Activated T-cell treated with anti-CD3 and anti-CD28 coated beads for 48 hours (primary cell): ENCODE measurements around the gene PTPRE.

Experiments
- DNase-seq: peaks from one replicate; pipeline ENCODE4 v3.0.0-alpha.2; 2020; ENCODE audit warnings: low read depth

The PTPRE gene

DNA sequence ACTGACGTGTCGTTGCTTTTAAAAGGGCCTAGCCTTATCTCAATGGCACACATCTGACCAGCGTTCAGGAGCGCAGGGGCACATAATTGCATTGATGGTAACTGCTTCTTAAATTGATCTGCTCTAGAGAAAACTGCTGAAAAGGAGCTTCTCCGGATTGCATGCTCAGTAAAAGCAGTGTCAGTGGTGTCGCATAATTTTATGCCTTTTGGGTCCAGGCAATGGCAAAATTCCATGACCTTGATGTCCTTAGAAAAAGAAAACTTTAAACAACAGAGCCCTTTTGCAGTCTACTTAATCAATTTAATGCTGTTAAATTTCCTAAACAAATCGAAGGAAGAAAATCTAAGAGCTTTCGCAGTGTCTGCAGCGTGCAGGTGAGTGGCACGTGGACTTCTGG lies 75.7 kb downstream of the PTPRE start:
- no peak for DNase-seq

DNA sequence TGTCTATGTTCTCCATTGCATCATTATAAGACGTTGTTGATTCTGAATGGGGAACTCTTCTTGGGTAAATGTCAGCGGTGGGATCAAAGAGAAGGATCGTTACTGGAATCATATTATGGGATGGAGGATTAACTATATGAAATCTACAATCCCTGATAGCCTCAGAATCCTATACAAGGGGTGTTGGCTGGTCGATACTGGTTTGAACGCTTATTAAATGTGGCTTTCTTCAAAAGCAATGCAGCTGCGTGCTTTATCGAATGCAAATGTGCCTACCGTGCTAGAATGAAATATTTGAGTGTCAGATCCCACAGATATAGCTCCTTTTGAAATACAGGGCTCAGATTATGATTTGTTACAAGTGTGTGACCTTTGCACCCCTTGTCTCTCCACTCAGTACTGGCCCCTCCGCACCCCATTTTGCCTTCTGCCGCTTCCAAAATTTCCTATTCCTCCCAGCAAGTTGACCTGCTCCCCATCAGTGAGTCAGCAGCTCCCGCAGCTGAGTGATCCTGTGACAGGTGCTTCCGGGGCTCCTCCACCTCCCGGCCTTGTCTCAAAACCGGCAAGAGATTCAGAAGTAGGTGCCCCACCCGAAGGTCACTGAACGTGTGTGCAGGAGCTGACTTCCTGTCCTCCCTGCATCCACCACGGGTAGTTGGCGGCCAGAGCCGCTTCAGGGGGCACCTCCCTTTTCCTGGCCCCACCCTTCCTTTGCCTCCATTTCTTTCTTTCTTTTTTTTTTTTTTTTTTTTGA lies 76.6 kb downstream of the PTPRE start:
- no peak for DNase-seq

DNA sequence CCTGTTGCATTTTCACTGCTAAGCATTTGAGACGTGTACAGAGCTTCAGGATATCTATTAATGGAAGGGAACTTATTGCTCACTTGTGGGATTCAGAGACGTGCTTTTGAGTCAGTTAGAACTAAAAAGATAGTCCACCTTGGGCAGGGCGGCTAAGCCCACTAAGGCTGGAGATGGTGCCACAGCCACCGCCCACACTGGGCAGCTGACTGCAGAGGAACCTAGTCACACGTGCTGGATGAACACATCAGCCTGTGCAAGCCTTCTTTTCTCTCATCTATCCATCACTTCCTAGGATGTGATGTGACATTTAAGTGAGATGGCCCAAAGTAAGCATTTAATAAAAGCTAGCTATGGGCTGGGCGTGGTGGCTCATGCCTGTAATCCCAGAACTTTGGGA lies 78.0 kb downstream of the PTPRE start:
- DNase-seq = no peak

DNA sequence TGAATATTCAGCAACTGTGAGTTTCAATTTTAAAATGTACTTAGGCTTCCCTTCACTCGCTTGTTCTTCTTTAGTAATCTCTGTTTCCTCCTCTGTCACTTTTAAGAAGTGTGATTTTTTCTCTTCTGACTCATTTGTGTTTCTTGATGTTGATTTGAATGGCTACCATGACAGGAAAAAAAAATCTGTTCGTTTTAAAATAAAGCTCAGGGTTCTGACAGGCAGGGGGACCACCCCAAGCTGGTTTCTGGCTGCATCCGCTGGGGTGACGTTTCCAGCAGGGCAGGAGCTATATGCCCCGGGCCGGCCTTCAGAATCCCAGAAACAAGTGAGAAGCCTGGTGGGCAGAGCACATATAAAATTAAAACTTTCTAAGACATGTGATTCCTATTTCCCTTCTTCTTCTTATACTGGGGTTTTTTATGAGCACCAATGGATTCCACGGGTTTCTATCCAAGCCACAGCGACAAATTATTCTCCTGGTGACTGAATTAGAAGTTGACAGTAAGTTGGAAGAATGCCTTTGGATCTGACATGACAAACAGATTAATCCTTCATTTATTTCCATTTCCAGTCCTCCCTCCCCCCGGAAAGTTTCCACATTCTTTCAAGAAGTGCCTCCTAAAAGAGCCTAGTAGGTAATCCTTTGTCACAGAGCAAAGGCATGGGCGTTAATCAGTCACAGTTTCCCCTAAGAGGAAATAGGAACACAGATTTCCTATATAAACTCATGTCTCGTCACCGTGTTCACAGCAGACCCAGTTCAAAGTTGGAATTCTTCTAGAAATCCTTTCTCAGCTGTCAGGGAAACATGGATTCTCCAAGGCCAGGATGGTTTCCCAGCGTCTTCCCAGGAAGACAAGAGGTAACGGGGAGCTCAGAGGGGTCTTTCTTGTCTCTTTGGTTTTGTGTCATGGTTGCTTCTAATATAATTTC lies 79.9 kb downstream of the PTPRE start:
- no peak for DNase-seq

DNA sequence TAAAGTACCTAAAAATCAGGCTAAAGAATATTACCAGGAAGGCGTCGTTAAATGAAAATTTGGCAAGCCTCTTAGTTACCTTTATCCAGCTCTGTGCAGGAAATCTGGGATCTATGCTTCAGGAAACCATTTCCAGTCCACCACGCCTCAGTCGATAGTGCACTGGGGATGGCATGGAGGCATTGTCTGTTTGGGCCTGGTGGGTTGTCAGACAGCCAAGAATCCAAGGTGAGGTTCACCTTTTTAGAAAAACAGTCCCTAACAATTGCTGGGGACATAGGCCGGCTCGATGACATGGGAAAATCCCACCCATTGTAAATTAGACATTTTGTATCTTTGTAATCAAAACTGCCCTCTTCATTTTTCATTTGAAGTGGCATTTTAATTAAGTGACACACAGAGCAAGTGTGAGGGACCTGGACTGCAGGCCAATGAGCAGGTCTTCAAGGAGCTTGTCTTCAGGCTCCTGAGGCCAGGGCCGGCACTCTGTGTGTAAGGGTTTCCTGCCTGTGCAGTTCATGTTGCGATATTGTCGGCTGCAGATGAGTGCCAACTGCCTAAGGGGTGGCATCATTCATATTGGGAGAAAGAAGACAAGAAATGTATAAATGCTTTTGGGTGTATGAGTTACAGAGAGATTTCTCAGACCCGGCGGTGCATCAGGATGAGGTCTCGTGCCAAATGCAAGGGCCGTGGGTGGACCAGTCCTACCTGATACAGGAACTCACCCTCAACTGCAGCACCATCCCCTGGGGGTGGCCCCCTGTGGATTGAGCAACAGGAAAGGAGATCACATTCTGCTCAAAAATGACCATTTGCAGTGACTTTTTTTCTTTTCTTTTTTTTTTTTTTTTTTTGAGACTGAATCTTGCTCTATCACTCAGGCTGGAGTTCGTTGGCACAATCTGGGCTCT lies 80.8 kb downstream of the PTPRE start:
- no peak for DNase-seq

DNA sequence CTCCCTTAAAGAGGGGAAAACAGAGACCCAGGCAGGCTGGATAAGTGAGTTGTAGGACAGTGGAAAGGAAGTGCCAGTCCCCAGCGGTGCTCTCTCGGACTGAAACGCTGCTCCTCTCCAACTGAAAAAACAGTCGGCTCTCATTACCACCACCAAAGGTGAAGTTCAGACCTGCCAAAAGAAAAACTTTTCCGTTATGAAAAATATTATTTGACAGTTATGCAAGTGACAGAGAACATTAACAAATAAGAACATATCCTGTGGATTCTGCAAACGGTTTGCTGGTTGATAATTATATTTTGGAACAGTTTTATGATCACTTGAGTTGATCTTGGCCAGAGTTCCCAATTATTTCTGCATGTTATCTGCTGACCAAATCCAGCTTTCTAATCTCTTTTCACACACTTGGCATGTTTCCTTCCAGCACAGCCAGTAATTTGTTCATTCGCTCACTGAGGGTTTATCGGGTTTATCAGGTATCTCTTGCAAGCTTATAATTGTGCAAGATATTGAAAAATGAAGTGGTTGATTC lies 82.6 kb downstream of the PTPRE start:
- no peak for DNase-seq

DNA sequence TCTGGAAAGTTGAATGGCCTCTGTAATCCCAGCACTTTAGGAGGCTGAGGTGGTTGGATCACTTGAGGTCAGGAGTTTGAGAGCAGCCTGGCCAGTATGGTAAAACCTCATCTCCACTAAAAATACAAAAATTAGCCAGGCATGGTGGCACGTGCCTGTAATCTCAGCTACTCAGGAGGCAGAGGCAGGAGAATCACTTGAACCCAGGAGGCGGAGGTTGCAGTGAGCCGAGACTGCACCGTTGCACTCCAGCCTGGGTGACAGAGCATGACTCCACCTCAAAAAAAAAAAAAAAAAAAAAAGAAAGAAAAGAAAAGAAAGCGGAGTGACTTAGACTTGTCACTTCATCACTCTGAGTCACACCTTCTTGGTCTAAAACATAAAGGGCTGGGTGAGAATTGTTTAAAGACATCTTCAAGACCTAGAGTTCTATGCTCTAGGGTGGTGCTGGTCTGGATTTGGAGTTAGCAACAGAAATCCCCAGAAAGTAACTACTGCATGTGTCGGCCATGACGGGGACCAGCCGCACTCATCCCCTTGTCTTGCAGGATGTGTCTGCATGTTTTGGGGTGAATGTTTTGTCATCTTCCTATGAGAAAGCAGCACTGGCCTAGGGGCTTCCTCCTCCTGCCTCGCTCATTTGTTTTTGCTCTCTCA lies 83.4 kb downstream of the PTPRE start:
- peak; percentile 17 for DNase-seq

DNA sequence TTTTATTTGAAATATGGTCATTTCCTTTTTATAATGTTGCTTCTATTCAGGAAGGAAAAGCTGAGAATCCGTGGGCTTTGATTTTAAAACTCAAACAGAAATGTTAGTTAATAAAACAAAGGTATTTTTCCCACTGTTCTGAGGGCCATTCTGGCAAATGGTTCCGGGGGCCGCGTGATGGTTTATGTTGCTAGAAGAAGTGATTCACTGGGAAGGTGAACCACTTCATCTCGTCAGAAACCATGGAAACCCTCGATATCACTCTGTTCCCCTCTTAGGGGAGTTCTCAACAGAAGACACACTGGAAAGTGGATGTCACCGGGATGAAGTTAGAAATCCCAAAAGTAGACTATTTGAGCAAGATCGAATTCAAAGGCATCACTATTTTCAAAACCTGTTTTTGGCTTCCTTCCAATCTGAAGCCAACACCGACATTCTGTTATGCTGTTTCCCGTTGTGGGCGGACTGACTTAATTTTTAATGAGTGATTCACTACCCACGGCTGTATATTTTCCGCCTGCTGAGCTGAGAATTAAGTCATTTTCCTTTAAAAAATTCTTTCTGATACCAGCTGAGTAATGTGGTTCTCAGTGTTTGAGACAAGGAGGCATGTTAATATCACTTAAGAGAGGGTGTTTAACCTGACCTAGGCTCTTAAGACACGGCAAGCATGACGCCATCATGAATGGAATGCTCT lies 84.1 kb downstream of the PTPRE start:
- peak; percentile 36 for DNase-seq

DNA sequence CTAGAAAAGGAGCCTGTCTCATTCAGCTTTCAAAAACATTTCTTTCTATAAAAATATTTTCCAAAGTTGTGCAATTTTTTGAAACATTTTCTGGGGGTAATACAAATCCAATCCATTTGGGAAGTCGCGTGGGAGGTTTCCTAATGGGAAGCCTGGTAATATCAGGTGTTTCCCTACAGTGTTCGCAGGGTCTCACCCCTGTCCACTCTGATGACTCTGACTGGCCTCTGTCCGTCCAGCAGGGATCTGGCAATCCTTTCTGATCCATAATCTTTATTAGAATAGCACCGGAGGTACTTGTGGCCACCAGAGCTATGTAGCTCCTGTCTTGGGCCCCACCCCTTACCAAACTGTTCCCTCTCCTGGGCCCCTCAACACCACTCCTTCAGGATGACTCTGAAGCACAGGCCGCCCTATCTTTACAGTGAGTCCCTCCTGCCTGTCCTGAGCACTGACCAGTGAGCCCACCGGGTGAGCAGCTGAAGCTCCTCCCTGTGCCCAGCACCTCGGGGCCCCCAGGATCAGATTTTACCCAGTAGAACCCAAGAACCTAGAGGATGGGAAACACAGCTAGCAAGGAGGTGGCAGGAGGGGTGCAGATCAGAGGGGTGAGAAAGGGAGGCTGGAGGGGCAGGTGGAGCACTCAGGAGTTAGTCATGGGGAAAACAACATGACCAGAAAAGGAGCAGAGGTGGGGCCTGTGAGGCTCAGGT lies 84.8 kb downstream of the PTPRE start:
- DNase-seq = no peak

DNA sequence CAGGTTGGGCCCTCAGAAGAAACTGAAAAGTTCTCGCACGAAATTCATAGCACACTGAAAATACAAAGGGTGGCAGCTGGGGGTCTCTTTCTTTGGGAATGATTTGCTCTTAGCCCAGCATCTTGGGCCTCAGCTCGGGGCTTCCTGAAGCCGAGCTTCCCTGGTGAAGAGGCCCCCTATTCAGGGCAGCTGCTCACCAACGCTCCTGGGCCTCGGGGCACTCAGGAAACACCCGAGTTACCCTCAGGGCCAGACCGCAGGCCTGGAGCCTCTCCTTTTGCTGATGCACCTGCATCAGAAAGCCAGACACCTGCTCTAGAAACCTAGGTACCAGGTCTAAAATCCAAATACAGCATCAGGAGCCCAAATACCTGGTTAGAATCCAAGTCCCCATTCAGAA lies 85.5 kb downstream of the PTPRE start:
- no peak for DNase-seq

DNA sequence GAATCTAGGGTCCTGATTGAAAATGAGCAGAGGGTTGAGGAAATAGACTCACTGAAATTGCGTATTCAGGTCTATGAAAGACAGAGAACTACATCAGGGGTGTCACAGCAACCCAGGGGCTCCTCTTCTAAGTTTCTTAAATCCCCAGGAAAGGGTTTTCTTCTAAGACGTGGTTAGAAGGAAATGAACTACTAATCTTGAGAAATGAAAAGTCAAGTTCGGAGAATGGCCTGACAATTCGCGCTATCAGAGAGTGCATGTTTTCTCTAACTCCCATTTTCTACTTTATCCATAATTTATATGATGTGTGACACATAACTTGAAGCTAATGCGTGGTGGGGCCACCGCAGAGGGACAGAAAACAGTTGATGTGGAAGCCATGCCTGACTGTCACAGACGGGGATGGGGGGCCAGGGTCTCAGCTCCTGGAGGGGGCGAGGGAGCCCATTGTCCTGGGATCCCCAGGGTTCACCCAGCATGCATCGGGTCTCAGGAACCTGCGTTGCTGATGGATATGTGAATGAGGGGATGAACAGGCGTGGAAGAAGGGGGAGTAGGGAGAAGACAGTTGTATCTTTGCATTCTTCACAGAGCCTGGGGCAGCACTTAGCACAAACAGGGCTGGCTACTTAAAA lies 86.3 kb downstream of the PTPRE start:
- no peak for DNase-seq

DNA sequence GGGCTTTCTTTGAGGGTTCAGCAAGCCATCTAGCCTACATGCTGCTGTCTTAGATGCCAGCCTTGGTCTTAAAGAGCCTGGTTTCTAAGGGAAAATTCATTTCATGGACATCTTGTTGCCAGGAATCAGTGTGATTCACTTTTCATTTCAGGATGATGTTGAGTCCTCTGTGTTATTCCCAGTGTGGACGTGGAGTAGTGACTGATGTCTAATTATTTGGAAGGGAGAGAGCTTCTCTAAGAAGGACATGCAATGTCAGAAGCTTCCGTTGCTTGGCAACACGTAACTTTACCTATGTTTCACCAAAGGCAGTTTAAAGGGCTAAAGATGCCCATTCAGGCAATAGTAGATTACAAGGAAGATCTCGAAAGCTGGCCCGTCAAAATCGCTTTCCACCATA lies 89.0 kb downstream of the PTPRE start:
- DNase-seq = no peak

DNA sequence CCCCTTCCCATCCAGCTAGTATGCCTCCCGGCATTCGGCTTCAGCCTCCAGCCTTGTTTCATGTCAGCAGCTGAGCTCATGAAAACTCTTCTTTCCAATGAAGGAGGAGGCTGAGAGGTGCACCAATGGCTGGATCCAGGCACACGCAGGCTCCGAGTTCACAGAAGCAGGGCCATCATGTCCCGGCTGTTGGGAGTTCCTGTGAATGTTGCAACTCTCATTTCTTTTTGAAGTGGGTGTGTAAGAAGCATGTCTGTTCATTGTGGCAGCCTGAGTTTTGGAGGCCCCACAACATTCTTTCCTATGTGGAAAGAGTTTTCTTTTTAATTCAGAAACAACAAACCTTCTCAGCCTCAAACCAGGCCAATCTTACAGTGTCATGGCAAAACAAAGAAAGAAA lies 89.7 kb downstream of the PTPRE start:
- no peak for DNase-seq

DNA sequence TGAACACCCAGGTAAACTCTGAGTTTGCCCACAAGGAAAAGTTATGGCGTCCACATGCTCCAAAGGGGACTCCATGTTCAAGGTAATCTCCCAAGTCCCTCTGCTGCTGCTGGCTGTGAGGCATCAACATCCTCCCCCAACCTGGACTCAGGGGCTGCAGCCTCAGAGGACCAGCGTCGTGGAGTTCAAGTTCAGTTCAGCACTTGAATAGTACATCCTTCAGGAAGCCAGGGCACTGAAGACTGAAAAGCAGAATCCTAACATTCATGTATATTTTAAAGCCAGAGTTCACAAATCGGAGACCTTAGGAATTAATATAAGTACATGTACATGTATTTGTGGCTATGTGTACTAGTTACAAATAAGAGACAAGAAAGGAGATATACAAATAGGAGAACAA lies 90.4 kb downstream of the PTPRE start:
- DNase-seq = no peak

DNA sequence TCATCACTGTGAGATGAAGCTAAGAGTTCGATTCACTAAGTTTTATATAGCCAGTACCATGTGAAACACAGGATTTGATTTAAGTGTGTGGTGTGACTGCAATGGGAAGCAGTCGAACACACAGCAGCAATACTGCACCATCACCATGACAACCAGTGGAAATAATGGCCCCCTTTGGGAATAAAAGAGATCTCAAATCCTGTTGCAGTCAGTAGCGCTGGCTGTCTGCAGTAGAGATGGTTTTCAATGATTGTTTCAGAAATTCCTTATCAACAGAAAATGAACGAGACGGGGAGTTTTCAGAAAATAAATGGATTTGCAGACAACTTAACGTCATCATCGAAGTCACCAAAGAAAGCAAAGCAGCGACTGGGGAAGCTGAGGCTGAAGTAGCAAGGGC lies 91.0 kb downstream of the PTPRE start:
- DNase-seq = no peak

DNA sequence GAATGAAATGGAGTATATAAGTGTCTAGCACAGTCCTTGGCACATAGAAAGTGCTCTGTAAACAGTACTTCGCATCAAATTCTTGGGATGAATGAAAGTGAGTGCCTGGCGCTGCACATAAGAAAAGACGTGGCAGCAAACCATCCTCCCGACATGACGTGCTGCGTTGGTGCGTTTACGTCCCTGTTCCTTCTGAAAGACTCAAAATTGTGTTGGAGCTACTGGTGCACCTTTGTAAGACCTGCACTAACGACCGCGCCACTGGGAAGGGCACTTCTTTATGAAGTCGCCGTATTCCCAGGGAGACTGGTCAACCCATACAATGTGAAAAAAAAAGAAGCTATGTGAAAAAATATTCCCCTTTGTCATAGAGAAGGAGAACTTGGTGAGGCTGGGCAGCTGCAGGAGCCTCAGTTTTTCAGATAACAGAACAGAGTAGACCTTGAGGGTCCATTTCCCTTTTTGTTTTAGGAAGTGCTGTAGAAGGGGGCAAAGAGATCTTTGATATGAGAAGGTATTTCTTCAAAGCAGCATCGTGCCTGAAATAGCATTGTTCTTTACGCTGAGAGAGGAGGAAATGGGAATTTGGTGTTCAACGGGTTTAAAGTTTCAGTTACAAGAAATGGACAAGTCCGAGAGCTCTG lies 91.7 kb downstream of the PTPRE start:
- DNase-seq = no peak

DNA sequence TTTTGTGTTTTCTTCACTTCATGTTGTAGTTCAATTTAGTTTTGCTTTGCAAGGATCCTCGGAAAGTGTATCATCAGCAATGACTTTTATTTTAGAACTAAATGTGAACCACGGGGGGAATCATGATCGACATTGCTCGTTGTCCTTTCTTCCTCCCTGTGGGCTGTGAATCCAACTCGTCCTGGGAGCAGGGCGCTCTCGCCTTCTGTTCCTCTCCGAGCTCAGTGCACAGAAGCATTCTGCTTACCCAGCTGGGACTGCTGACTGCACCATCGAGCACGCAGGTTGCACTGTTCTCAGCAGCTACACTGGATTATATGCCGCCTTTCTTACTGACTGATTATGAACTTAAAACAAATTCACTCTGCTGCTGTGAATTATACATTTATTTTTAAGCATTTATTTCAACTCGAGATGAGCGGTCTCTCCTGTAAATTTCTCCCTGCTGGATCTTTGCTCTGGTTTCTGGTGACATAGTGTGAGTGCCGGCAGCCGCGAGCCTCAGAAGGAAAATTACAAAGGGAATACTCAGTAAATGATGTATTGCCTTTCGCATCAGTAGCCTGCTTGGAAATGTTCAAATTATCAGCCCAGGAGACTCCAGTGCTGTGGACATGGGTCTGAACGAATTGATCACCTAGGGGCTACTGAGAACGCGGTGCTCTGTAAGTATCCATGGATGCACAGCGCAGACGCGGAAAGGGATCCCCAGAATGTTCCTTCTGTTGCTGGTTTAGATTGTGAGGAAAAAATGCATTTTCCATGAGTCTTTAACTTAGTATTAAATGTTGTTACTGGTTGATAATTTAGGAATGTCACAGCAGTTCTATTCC lies 92.6 kb downstream of the PTPRE start:
- no peak for DNase-seq
